ENCODE measurements around the gene MCF2L2. TPM values are rescaled to one million over a fixed set of nuclear protein-coding genes. Genes with fewer than 3 reads are reported as not detected.

Gene MCF2L2
- total RNA-seq, 2 experiments from 2014 or later: 1.0 to 1.7 TPM

DNA sequence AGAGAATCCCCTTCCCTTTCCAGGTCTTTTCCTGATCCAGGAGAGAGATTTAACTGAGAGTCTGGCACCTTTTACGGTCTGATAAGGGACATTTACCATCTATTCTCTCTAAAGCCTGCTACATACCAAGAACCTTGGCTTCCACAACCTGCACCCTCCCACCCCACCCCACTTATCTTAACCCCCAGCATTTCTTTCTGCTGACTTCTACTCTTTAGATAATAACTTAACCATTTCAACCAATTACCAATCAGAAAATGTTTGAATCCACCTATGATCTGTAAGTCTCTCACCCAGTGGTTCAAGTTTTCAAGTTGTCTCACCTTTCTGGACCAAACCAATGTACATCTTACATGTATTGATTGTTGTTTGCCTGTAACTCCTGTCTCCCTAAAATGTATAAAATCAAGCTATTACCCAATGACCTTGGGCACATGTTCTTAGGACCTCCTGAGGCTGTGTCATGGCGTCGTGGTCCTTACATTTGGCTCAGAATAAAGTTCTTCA, 74.0 kb downstream of the MCF2L2 start:
- H3K4me3 Mint-ChIP-seq: no peak overlapping the region
- CTCF ChIA-PET: interaction anchor here (0.6 kb wide), 1 partner anchor 582 kb away, joined by 4 read pairs; no protein-coding TSS in a partner anchor
- no peaks in the 10 kb centered on the region for H3K36me3 Mint-ChIP-seq (ENCODE audit: low read depth)
- no peak overlapping the region for H3K27ac Mint-ChIP-seq
- no peaks in the 10 kb centered on the region for H3K27me3 Mint-ChIP-seq (ENCODE audit: low read depth)
- DNase-seq: no peak
- no peaks in the 10 kb centered on the region for H3K9me3 Mint-ChIP-seq
- intact Hi-C loops (cut with micrococcal nuclease): no loop called here
- peaks cover 23% of the 10 kb centered on the region for H3K4me1 Mint-ChIP-seq (ENCODE audit: low read depth)

DNA sequence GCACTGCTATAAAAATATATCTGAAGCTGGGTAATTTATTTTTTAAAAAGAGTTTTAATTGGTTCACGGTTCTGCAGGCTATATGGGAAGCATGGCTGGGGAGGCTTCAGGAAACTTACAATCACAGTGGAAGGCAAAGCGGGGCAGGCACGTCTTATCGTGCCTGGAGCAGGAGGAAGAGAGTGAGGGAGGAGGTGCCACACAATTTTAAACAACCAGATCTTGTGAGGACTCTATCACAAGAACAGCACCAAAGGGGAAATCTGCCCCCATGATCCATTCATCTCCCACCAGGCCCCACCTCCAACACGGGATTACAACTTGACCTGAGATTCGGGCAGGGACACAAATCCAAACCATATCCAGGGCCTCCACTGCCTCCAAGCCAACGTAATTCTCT, 75.0 kb downstream of the MCF2L2 start:
- Mint-ChIP-seq H3K27ac (no peak overlapping the region), H3K9me3 (no peaks in the 10 kb centered on the region), H3K36me3 (ENCODE audit: low read depth) (no peaks in the 10 kb centered on the region), H3K4me1 (ENCODE audit: low read depth) (peaks cover 27% of the 10 kb centered on the region), H3K4me3 (no peak overlapping the region), H3K27me3 (ENCODE audit: low read depth) (no peaks in the 10 kb centered on the region)
- no peak for DNase-seq
- CTCF ChIA-PET: interaction anchor here (0.6 to 1.3 kb wide), 2 partner anchors 170 to 581 kb away, joined by 4 to 5 read pairs; no protein-coding TSS in a partner anchor
- intact Hi-C loops (cut with micrococcal nuclease): no loop called here

- intact Hi-C loops (cut with micrococcal nuclease): loop anchor here (1.0 to 2.0 kb wide), 3 partner anchors 17 to 64 kb away; no protein-coding TSS in a partner anchor
- DNase-seq: no peak
- peaks cover 2% of the 10 kb centered on the region for H3K27me3 Mint-ChIP-seq (ENCODE audit: low read depth)
- H3K27ac Mint-ChIP-seq: peak overlapping the region; percentile 9
- H3K4me3 Mint-ChIP-seq: no peak overlapping the region
- H3K4me1 Mint-ChIP-seq (ENCODE audit: low read depth): peaks cover 21% of the 10 kb centered on the region
- CTCF ChIA-PET: interaction anchor here (1.0 kb wide), 1 partner anchor 166 kb away, joined by 4 read pairs; no protein-coding TSS in a partner anchor
- H3K36me3 Mint-ChIP-seq (ENCODE audit: low read depth): no peaks in the 10 kb centered on the region
- H3K9me3 Mint-ChIP-seq: peaks cover 3% of the 10 kb centered on the region
Measured at GRCh38 chr3:183350164-183350563, 78.3 kb downstream of the MCF2L2 start.

DNA sequence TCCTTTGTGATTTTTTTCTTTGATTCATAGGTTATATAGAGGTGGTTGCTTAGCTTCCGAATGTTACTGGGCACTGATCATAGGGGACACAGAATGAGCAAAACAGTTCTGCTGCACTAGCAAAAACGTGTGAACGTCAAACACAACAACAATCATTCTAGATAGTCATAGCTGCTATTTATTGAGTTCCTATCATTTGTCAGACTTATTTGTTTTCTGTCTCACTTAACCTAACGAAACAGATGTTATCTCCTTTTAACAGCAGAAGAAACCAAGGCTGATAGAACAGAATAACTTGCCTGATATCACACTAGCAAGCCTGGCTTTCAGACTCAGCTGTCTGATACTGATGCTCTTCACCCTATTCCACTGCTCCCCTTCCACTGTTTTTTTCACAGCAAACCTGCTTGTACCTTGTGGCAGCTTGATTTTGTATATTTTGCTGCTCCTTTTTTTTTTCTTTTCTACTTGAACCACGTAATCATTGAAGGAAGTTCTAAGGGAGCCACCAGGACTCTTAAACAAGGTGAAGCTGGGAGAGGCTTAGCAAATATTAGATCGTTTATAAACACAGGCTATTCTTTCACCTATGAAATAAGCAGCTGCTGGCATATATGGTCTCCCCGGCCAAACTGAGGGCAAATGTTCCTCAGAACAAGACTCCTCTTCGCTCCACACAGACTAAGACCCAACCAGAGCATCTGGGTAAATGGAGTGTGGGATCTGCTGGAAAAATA, 78.8 kb downstream of the MCF2L2 start:
- Mint-ChIP-seq H3K9me3 (peaks cover 7% of the 10 kb centered on the region), H3K27me3 (ENCODE audit: low read depth) (peaks cover 2% of the 10 kb centered on the region), H3K27ac (no peak overlapping the region), H3K4me1 (ENCODE audit: low read depth) (peaks cover 21% of the 10 kb centered on the region), H3K4me3 (no peak overlapping the region), H3K36me3 (ENCODE audit: low read depth) (no peaks in the 10 kb centered on the region)
- DNase-seq: no peak
- CTCF ChIA-PET: interaction anchor here (1.0 kb wide), 1 partner anchor 165 kb away, joined by 4 read pairs; no protein-coding TSS in a partner anchor
- intact Hi-C loops (cut with micrococcal nuclease): loop anchor here (1.0 to 2.0 kb wide), 4 partner anchors 17 to 63 kb away; no protein-coding TSS in a partner anchor

DNA sequence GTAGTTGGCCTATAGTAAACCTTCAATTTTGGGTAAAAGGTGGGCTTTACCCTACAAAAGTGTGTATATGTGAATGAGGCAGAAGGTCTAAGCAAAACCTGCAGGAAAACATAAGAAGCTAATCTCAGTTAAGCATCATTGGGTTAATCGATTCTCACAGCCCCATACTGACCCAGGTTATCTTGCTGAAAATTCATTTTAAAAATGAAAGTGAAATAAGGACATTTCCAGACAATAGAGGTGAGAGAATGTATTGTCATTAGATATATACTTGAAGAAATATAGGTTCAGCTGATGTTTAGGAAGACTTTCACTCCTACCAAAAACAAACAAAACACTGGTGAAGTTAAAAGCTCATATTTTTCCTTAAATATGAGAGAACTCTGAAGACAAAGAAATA, 85.6 kb downstream of the MCF2L2 start:
- CTCF ChIA-PET: interaction anchor here (1.0 to 2.5 kb wide), 2 partner anchors 158 to 220 kb away, joined by 4 to 9 read pairs; no protein-coding TSS in a partner anchor
- intact Hi-C loops (cut with micrococcal nuclease): no loop called here
- no peak overlapping the region for H3K27ac Mint-ChIP-seq
- peaks cover 4% of the 10 kb centered on the region for H3K27me3 Mint-ChIP-seq (ENCODE audit: low read depth)
- peaks cover 7% of the 10 kb centered on the region for H3K4me1 Mint-ChIP-seq (ENCODE audit: low read depth)
- H3K4me3 Mint-ChIP-seq: no peak overlapping the region
- DNase-seq: no peak
- H3K36me3 Mint-ChIP-seq (ENCODE audit: low read depth): no peaks in the 10 kb centered on the region
- H3K9me3 Mint-ChIP-seq: peaks cover 8% of the 10 kb centered on the region

DNA sequence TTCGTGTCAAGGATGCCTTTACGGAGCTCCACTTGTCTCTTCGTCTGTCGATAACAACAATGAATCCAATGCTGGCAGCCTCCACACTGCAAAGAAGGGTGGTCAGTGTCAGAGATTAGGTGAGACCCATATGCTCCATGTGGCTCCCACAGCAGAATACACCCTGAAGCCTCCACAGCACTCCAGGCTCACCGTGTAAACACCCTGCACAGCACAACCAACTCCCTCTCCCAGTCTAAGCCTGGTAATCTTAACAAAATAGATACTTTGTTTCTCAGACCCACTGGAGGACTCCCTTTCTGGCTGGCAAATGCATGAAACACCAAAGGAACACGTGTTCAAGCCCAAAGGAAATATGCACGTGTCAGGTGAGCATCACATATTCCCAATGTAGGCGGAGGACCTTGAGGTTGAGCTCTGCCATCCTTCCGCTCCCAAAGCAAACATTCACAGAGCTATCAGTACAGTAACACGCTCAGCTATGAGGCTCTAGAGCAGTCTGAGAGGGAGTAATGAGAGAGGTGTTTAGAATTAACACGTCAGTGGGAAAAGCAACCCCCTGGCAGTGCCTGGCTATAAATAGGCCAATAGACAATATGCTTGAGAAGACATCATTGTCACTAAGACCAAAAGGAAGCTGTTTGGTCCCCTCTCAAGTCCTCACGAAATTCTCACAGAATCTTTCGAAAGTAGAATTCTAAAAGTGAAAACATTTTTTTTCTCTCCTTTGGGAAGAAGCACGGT, 86.7 kb downstream of the MCF2L2 start:
- H3K4me1 Mint-ChIP-seq (ENCODE audit: low read depth): peaks cover 7% of the 10 kb centered on the region
- no peak for DNase-seq
- H3K4me3 Mint-ChIP-seq: no peak overlapping the region
- H3K36me3 Mint-ChIP-seq (ENCODE audit: low read depth): no peaks in the 10 kb centered on the region
- CTCF ChIA-PET: interaction anchor here (2.5 kb wide), 1 partner anchor 157 kb away, joined by 9 read pairs; no protein-coding TSS in a partner anchor
- peaks cover 4% of the 10 kb centered on the region for H3K27me3 Mint-ChIP-seq (ENCODE audit: low read depth)
- peaks cover 8% of the 10 kb centered on the region for H3K9me3 Mint-ChIP-seq
- intact Hi-C loops (cut with micrococcal nuclease): no loop called here
- no peak overlapping the region for H3K27ac Mint-ChIP-seq

DNA sequence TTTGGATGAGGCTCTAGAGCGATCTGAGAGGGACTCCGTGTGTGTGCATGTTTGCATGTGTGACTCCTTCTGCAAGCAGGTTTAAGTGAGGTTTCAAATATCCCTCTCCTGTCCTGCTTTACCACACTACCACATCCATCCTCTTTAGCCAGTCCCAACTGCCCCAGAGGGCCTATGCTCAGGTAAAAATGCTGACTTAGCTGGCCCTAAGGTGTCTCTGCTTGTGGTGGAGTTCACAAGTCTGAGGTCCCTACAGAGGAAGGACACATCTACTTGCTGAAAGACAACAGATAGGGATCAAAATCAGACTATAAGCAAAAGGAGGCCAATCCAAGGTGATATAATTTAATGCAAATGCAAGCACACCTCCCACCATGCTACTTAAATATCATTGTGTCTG, 88.2 kb downstream of the MCF2L2 start:
- Mint-ChIP-seq H3K9me3 (peaks cover 6% of the 10 kb centered on the region), H3K36me3 (ENCODE audit: low read depth) (no peaks in the 10 kb centered on the region), H3K27me3 (ENCODE audit: low read depth) (peaks cover 2% of the 10 kb centered on the region), H3K4me1 (ENCODE audit: low read depth) (peaks cover 7% of the 10 kb centered on the region), H3K27ac (no peak overlapping the region), H3K4me3 (no peak overlapping the region)
- CTCF ChIA-PET: no interaction called here
- no peak for DNase-seq
- intact Hi-C loops (cut with micrococcal nuclease): no loop called here

DNA sequence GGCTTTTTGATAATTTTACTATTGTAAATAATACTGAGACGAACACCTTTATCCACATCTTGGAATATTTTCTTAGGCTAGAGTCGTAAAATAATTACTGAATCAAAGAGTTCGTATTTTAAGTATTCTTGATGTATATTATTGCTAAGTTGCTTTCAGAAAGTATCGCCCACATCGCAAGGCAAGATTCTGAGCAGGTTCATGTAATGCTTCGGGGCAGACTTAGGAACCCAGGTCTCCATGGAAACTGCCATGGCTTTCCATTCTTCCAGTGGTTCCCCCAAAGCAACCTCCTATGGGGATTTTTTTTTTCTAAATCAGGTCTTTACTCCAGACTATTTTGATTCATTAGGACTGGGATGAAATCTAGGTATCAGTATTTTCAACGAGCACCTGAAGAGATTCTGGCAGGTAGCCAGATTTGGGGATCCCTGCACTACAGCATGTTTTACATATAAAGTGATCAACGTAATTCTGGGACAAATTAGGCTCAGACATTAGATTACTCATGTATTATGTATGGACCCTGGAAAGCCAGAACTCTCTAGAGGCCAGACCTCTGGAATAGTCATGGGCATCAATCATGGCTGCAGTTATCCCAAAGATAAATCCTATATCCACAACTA, 88.8 kb downstream of the MCF2L2 start:
- intact Hi-C loops (cut with micrococcal nuclease): no loop called here
- no peak overlapping the region for H3K4me3 Mint-ChIP-seq
- peaks cover 2% of the 10 kb centered on the region for H3K27me3 Mint-ChIP-seq (ENCODE audit: low read depth)
- H3K36me3 Mint-ChIP-seq (ENCODE audit: low read depth): no peaks in the 10 kb centered on the region
- H3K4me1 Mint-ChIP-seq (ENCODE audit: low read depth): peaks cover 7% of the 10 kb centered on the region
- no peak for DNase-seq
- CTCF ChIA-PET: no interaction called here
- H3K27ac Mint-ChIP-seq: no peak overlapping the region
- peaks cover 1% of the 10 kb centered on the region for H3K9me3 Mint-ChIP-seq

- Mint-ChIP-seq H3K4me3 (no peak overlapping the region), H3K4me1 (ENCODE audit: low read depth) (peaks cover 7% of the 10 kb centered on the region), H3K9me3 (no peaks in the 10 kb centered on the region), H3K27ac (no peak overlapping the region), H3K27me3 (ENCODE audit: low read depth) (no peaks in the 10 kb centered on the region), H3K36me3 (ENCODE audit: low read depth) (no peaks in the 10 kb centered on the region)
- DNase-seq: no peak
- CTCF ChIA-PET: no interaction called here
- intact Hi-C loops (cut with micrococcal nuclease): no loop called here
Measured at GRCh38 chr3:183338520-183338919, 89.9 kb downstream of the MCF2L2 start.

DNA sequence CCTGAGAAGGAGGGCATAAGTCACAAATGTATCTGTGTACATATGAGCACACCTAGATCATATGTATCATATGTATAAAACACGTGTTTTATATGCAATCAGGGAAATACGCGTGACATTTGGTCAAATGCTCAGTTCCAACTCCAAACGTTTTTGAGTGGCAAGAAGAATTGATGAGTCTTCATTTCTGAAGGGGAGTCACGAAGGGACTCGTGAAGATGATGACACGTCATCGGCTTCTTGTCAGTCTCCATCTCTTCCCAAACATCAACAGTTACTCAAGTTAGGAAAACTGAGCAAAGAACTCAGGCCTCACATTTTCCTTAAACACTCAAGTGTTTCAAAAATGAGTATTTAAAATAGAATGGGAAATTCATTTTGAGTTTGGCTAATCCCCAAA, 95.9 kb downstream of the MCF2L2 start:
- CTCF ChIA-PET: no interaction called here
- intact Hi-C loops (cut with micrococcal nuclease): no loop called here

DNA sequence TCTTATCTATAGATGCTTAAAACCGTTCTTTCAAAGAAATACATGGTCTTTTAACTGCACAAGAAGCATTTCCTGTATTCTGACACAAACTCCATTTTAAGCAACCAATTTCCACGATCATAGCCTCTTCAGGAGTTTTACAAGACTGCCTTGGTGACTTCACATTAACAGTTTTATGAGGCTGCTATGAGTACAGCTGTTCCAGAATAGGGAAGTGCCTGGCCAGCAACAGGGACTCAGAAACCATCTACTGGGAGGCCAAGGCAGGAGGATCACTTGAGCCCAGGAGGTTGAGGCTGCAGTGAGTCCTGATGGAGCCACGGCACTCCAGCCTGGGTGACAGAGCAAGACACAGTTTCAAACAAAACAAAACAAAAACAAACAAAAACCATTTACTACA, 96.9 kb downstream of the MCF2L2 start:
- Mint-ChIP-seq H3K36me3 (ENCODE audit: low read depth) (no peaks in the 10 kb centered on the region), H3K4me3 (no peak overlapping the region), H3K4me1 (ENCODE audit: low read depth) (peaks cover 18% of the 10 kb centered on the region), H3K27ac (no peak overlapping the region), H3K9me3 (no peaks in the 10 kb centered on the region), H3K27me3 (ENCODE audit: low read depth) (no peaks in the 10 kb centered on the region)
- DNase-seq: no peak
- CTCF ChIA-PET: interaction anchor here (0.6 kb wide), 1 partner anchor 144 kb away, joined by 3 read pairs; no protein-coding TSS in a partner anchor
- intact Hi-C loops (cut with micrococcal nuclease): no loop called here

More for the DNA sequence above, 95.9 kb downstream of the MCF2L2 start:
- Mint-ChIP-seq H3K9me3 (no peaks in the 10 kb centered on the region), H3K4me3 (no peak overlapping the region), H3K4me1 (ENCODE audit: low read depth) (peaks cover 13% of the 10 kb centered on the region), H3K27me3 (ENCODE audit: low read depth) (no peaks in the 10 kb centered on the region), H3K27ac (no peak overlapping the region), H3K36me3 (ENCODE audit: low read depth) (no peaks in the 10 kb centered on the region)
- no peak for DNase-seq

- Mint-ChIP-seq H3K4me3 (no peak overlapping the region), H3K9me3 (no peaks in the 10 kb centered on the region), H3K27me3 (ENCODE audit: low read depth) (no peaks in the 10 kb centered on the region), H3K4me1 (ENCODE audit: low read depth) (peaks cover 20% of the 10 kb centered on the region), H3K36me3 (ENCODE audit: low read depth) (no peaks in the 10 kb centered on the region), H3K27ac (no peak overlapping the region)
- CTCF ChIA-PET: interaction anchor here (0.6 kb wide), 1 partner anchor 143 kb away, joined by 3 read pairs; no protein-coding TSS in a partner anchor
- no peak for DNase-seq
- intact Hi-C loops (cut with micrococcal nuclease): no loop called here
Measured at GRCh38 chr3:183330881-183331280, 97.5 kb downstream of the MCF2L2 start.

Measured in activated naive CD4-positive, alpha-beta T cell treated with anti-CD3 and anti-CD28 coated beads for 36 hours (primary cell).